ENCODE measurements around the gene GNG11. TPM values are rescaled to one million over a fixed set of nuclear protein-coding genes. Genes with fewer than 3 reads are reported as not detected.

Gene GNG11
- 20.4 TPM for total RNA-seq

- Histone ChIP-seq H3K36me3 (ENCODE audit: control insufficient read depth in 3 of 3, insufficient read depth in 3 of 3, low read length in 3 of 3) (peaks cover 0 to 2% (median 0%) of the 10 kb centered on the region in 3 donors), H3K27ac (ENCODE audit: low read depth, low read length) (peak within 1 kb of the TSS; percentile 84), H3K4me1 (ENCODE audit: control insufficient read depth in 3 of 3, insufficient read depth in 3 of 3, low read length in 3 of 3) (peaks cover 0 to 9% (median 2%) of the 10 kb centered on the region in 3 donors), H3K27me3 (ENCODE audit: control insufficient read depth in 3 of 3, insufficient read depth in 3 of 3, low read length in 3 of 3) (peaks cover 3 to 7% (median 4%) of the 10 kb centered on the region in 3 donors), H3K4me3 (ENCODE audit: low read length in 3 of 3) (peak within 1 kb of the TSS; percentile 74 to 93 (median 76)), H3K9ac (ENCODE audit: low read depth in 1 of 3, low read length in 3 of 3) (peak within 1 kb of the TSS; percentile 70 to 88 (median 82)), H3K9me3 (ENCODE audit: control insufficient read depth in 3 of 3, low read length in 3 of 3) (no peaks in the 10 kb centered on the region)
These were observed at the start of gene GNG11 for GRCh38 chr7:93921607-93922566. Gene GNG11 (plus strand): TSS chr7:93921735. CDS start chr7:93922138, 403 bp downstream.

GRCh38 chr7:93873998-93874574, 47.4 kb upstream of the GNG11 start:
- Histone ChIP-seq H3K9ac (ENCODE audit: low read depth in 1 of 3, low read length in 3 of 3) (no peak overlapping the region), H3K4me3 (ENCODE audit: low read length in 3 of 3) (no peak overlapping the region), H3K9me3 (ENCODE audit: control insufficient read depth in 3 of 3, low read length in 3 of 3) (no peaks in the 10 kb centered on the region), H3K36me3 (ENCODE audit: control insufficient read depth in 3 of 3, insufficient read depth in 3 of 3, low read length in 3 of 3) (no peaks in the 10 kb centered on the region), H3K27me3 (ENCODE audit: control insufficient read depth in 3 of 3, insufficient read depth in 3 of 3, low read length in 3 of 3) (no peaks in the 10 kb centered on the region), H3K4me1 (ENCODE audit: control insufficient read depth in 3 of 3, insufficient read depth in 3 of 3, low read length in 3 of 3) (no peaks in the 10 kb centered on the region), H3K27ac (ENCODE audit: low read depth, low read length) (no peak overlapping the region)

- no peaks in the 10 kb centered on the region for H3K27me3 ChIP-seq (ENCODE audit: control insufficient read depth in 3 of 3, insufficient read depth in 3 of 3, low read length in 3 of 3)
- H3K9ac ChIP-seq (ENCODE audit: low read depth in 1 of 3, low read length in 3 of 3), result no peak overlapping the region
- H3K36me3 ChIP-seq (ENCODE audit: control insufficient read depth in 3 of 3, insufficient read depth in 3 of 3, low read length in 3 of 3), result no peaks in the 10 kb centered on the region
- peaks cover 0 to 3% (median 2%) of the 10 kb centered on the region in 3 donors for H3K9me3 ChIP-seq (ENCODE audit: control insufficient read depth in 3 of 3, low read length in 3 of 3)
- H3K4me3 ChIP-seq (ENCODE audit: low read length in 3 of 3), result no peak overlapping the region
- H3K27ac ChIP-seq (ENCODE audit: low read depth, low read length), result no peak overlapping the region
- H3K4me1 ChIP-seq (ENCODE audit: control insufficient read depth in 3 of 3, insufficient read depth in 3 of 3, low read length in 3 of 3), result no peaks in the 10 kb centered on the region
These were observed 43.8 kb upstream of the GNG11 start for GRCh38 chr7:93877742-93878141.

DNA sequence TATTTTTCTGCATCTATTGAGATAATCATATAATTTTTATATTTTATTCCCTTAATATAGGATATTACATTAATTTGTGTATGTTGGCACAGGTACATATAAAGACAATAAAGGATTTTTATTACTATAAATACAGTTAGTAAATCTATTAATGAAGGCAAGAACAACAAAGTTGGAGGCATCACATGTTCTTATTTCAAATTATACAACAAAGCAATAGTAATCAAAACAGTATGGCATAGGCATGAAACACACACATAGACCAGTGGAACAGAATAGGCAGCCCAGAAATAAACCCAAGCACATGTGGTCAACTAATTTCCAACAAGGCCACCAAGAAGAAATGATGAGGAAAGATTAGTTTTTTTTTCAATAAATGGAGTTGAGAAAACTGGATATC, 42.2 kb upstream of the GNG11 start:
- Histone ChIP-seq H3K36me3 (ENCODE audit: control insufficient read depth in 3 of 3, insufficient read depth in 3 of 3, low read length in 3 of 3) (no peaks in the 10 kb centered on the region), H3K4me3 (ENCODE audit: low read length in 3 of 3) (no peak overlapping the region), H3K27ac (ENCODE audit: low read depth, low read length) (no peak overlapping the region), H3K9me3 (ENCODE audit: control insufficient read depth in 3 of 3, low read length in 3 of 3) (peaks cover 0 to 3% (median 2%) of the 10 kb centered on the region in 3 donors), H3K27me3 (ENCODE audit: control insufficient read depth in 3 of 3, insufficient read depth in 3 of 3, low read length in 3 of 3) (no peaks in the 10 kb centered on the region), H3K4me1 (ENCODE audit: control insufficient read depth in 3 of 3, insufficient read depth in 3 of 3, low read length in 3 of 3) (no peaks in the 10 kb centered on the region), H3K9ac (ENCODE audit: low read depth in 1 of 3, low read length in 3 of 3) (no peak overlapping the region)

DNA sequence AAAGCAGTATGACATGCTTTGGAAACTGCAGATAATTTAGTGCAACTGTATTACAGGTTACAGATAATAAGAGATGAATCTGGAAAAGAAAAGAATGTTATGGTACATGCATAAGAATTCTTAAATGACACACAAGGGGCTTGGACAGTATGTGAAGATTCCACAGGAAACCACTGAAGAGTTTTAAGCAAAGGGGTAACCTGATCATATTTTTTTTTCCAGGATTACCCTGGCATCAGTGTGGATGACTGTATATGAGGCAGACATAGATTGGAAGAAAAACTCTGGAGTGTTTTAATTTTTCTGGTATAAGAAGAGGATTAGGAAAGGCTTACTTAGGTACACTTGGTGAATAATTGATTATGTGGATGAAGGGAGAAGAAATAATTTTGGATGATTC, 39.1 kb upstream of the GNG11 start:
- Histone ChIP-seq H3K9me3 (ENCODE audit: control insufficient read depth in 3 of 3, low read length in 3 of 3) (peaks cover 0 to 3% (median 2%) of the 10 kb centered on the region in 3 donors), H3K27ac (ENCODE audit: low read depth, low read length) (no peak overlapping the region), H3K9ac (ENCODE audit: low read depth in 1 of 3, low read length in 3 of 3) (no peak overlapping the region), H3K4me3 (ENCODE audit: low read length in 3 of 3) (no peak overlapping the region), H3K27me3 (ENCODE audit: control insufficient read depth in 3 of 3, insufficient read depth in 3 of 3, low read length in 3 of 3) (no peaks in the 10 kb centered on the region), H3K4me1 (ENCODE audit: control insufficient read depth in 3 of 3, insufficient read depth in 3 of 3, low read length in 3 of 3) (no peaks in the 10 kb centered on the region), H3K36me3 (ENCODE audit: control insufficient read depth in 3 of 3, insufficient read depth in 3 of 3, low read length in 3 of 3) (no peaks in the 10 kb centered on the region)

DNA sequence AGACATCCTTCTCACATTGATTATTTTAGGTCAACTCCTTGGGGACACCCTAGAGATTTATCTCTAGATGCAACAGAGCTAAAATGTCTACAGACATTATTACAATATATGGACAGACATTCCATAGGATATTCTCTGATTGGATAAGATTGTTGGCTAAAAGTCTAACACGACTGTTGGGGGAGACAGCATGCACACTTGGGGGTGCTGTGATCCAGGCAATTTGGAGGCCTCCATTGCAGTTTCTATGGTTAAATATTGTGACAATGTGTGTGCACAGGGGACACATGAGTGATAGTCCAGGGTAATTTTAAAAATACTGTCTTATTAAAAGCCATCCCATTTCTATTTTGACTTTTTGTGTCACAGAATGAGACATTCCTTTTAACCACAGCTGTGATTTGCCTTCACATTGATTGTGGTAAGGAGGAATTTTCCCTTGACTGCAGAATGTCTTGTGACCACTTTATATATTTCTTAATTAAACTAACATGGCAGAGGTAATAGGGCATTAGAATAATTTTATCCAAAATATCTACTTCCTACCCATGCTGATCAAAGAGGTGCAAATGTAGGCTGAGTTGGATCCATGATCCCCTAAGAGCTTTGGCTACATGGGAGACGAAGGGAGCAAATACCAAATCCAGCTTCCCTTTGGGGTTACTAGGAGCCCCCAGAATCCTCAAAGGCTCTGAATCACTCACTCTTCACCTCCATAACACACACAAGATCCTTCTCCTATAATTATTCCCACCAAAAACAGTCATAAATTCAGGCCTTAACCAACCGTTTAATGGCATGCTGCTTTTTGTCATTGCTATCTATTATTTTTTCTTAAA, 38.2 kb upstream of the GNG11 start:
- Histone ChIP-seq H3K27me3 (ENCODE audit: control insufficient read depth in 3 of 3, insufficient read depth in 3 of 3, low read length in 3 of 3) (no peaks in the 10 kb centered on the region), H3K36me3 (ENCODE audit: control insufficient read depth in 3 of 3, insufficient read depth in 3 of 3, low read length in 3 of 3) (no peaks in the 10 kb centered on the region), H3K4me3 (ENCODE audit: low read length in 3 of 3) (no peak overlapping the region), H3K9me3 (ENCODE audit: control insufficient read depth in 3 of 3, low read length in 3 of 3) (peaks cover 0 to 3% (median 2%) of the 10 kb centered on the region in 3 donors), H3K9ac (ENCODE audit: low read depth in 1 of 3, low read length in 3 of 3) (no peak overlapping the region), H3K4me1 (ENCODE audit: control insufficient read depth in 3 of 3, insufficient read depth in 3 of 3, low read length in 3 of 3) (no peaks in the 10 kb centered on the region), H3K27ac (ENCODE audit: low read depth, low read length) (no peak overlapping the region)

DNA sequence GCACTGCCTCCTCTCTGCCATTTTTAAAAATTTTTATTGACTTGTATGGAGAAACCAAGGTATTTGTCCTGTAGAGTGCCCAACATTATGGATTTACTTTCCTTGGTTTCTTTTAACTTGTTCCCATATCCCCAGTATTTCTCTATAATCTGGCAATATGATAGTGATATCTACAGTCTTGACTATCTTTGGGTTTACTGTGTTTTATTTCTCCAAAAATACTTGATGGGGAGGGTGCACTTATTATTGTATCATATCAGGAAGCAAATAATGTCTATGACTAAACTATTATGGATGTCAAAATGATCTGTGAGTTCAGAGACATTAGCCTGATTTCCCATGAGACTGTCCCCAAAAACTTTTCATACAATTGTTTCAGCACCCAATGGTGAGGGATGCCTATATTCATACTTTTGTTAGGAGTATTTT, 37.6 kb upstream of the GNG11 start:
- Histone ChIP-seq H3K9me3 (ENCODE audit: control insufficient read depth in 3 of 3, low read length in 3 of 3) (peaks cover 0 to 3% (median 2%) of the 10 kb centered on the region in 3 donors), H3K27me3 (ENCODE audit: control insufficient read depth in 3 of 3, insufficient read depth in 3 of 3, low read length in 3 of 3) (no peaks in the 10 kb centered on the region), H3K4me3 (ENCODE audit: low read length in 3 of 3) (no peak overlapping the region), H3K9ac (ENCODE audit: low read depth in 1 of 3, low read length in 3 of 3) (no peak overlapping the region), H3K27ac (ENCODE audit: low read depth, low read length) (no peak overlapping the region), H3K4me1 (ENCODE audit: control insufficient read depth in 3 of 3, insufficient read depth in 3 of 3, low read length in 3 of 3) (no peaks in the 10 kb centered on the region), H3K36me3 (ENCODE audit: control insufficient read depth in 3 of 3, insufficient read depth in 3 of 3, low read length in 3 of 3) (no peaks in the 10 kb centered on the region)

GRCh38 chr7:93884541-93884940, 37.0 kb upstream of the GNG11 start:
- no peaks in the 10 kb centered on the region for H3K36me3 ChIP-seq (ENCODE audit: control insufficient read depth in 3 of 3, insufficient read depth in 3 of 3, low read length in 3 of 3)
- no peak overlapping the region for H3K9ac ChIP-seq (ENCODE audit: low read depth in 1 of 3, low read length in 3 of 3)
- no peaks in the 10 kb centered on the region for H3K4me1 ChIP-seq (ENCODE audit: control insufficient read depth in 3 of 3, insufficient read depth in 3 of 3, low read length in 3 of 3)
- no peak overlapping the region for H3K27ac ChIP-seq (ENCODE audit: low read depth, low read length)
- H3K4me3 ChIP-seq (ENCODE audit: low read length in 3 of 3), result no peak overlapping the region
- H3K27me3 ChIP-seq (ENCODE audit: control insufficient read depth in 3 of 3, insufficient read depth in 3 of 3, low read length in 3 of 3), result no peaks in the 10 kb centered on the region
- H3K9me3 ChIP-seq (ENCODE audit: control insufficient read depth in 3 of 3, low read length in 3 of 3), result peaks cover 0 to 2% (median 0%) of the 10 kb centered on the region in 3 donors

DNA sequence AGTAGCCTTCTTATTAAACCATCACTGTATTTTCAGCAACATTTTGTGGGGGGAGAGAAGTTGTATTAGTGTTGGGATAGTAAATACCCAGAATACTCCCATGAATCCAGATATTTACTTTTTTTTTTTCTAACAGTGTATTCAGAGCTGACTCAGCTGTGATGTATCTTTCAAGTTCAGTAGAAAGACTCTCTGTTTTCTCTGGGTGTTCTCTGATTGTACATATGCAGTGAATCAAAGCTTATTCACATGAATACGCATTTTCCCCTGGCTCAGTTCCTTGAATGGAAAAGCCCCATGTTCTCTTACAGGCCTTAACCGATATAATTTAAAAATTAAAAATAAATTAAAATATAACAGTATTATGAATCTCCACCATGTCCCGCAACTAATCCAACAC, 32.3 kb upstream of the GNG11 start:
- Histone ChIP-seq H3K9me3 (ENCODE audit: control insufficient read depth in 3 of 3, low read length in 3 of 3) (no peaks in the 10 kb centered on the region), H3K27me3 (ENCODE audit: control insufficient read depth in 3 of 3, insufficient read depth in 3 of 3, low read length in 3 of 3) (peaks cover 5 to 11% (median 9%) of the 10 kb centered on the region in 3 donors), H3K9ac (ENCODE audit: low read depth in 1 of 3, low read length in 3 of 3) (no peak overlapping the region), H3K4me3 (ENCODE audit: low read length in 3 of 3) (no peak overlapping the region), H3K4me1 (ENCODE audit: control insufficient read depth in 3 of 3, insufficient read depth in 3 of 3, low read length in 3 of 3) (peaks cover 0 to 4% (median 0%) of the 10 kb centered on the region in 3 donors), H3K27ac (ENCODE audit: low read depth, low read length) (no peak overlapping the region), H3K36me3 (ENCODE audit: control insufficient read depth in 3 of 3, insufficient read depth in 3 of 3, low read length in 3 of 3) (no peaks in the 10 kb centered on the region)
